Chondrocyte (in vitro differentiated cells): ENCODE results near the gene SEC23A. TPM values are rescaled to one million over a fixed set of nuclear protein-coding genes. Genes with fewer than 3 reads are reported as not detected.

ENCODE experiments used
- DNase-seq: peaks from one replicate; pipeline ENCODE4 v3.0.0; 2021; ENCODE audit warnings: mixed read lengths, low spot score
- H3K27ac Mint-ChIP-seq: one replicate; pipeline ENCODE4 v1.8.0; 2021; ENCODE audit warnings: mild to moderate bottlenecking, moderate library complexity, mixed read lengths; ENCODE audit not compliant: unreplicated experiment
- H3K27me3 Mint-ChIP-seq: 2 replicates; pipeline ENCODE4 v1.8.0; 2021; ENCODE audit warnings: low read depth, mixed read lengths
- H3K36me3 Mint-ChIP-seq: 2 replicates; pipeline ENCODE4 v1.8.0; 2021; ENCODE audit warnings: low read depth, mixed read lengths
- H3K4me1 Mint-ChIP-seq: 2 replicates; pipeline ENCODE4 v1.8.0; 2021; ENCODE audit warnings: low read depth, mild to moderate bottlenecking, mixed read lengths
- H3K4me3 Mint-ChIP-seq: one replicate; pipeline ENCODE4 v1.8.0; 2021; ENCODE audit warnings: mild to moderate bottlenecking, moderate library complexity, mixed read lengths; ENCODE audit not compliant: unreplicated experiment
- H3K9me3 Mint-ChIP-seq: 2 replicates; pipeline ENCODE4 v1.8.0; 2021; ENCODE audit warnings: low read depth, mixed read lengths
- total RNA-seq: library from RNA; stranded (reverse); gene quantifications from 3 replicates; pipeline ENCODE4 v1.2.1, GENCODE V29; 2021
- TF ChIP-seq, protein P1 (sequence below): fragments of 200-600 bp; sonication (generic); IDR thresholded peaks from 2 replicates; pipeline ENCODE4 v1.5.0; 2021; ENCODE audit warnings: antibody characterized with exemption, mild to moderate bottlenecking, moderate library complexity

Gene SEC23A
- total RNA-seq, 1 donor from 2014 or later = 244 TPM

- no peaks in the 10 kb centered on the region for H3K9me3 Mint-ChIP-seq
- H3K4me1 Mint-ChIP-seq = no peaks in the 10 kb centered on the region
- peaks cover 6% of the 10 kb centered on the region for H3K36me3 Mint-ChIP-seq
- no peak overlapping the region for H3K4me3 Mint-ChIP-seq
- no peak for DNase-seq
- H3K27me3 Mint-ChIP-seq = no peaks in the 10 kb centered on the region
- TF ChIP-seq, protein P1, sequence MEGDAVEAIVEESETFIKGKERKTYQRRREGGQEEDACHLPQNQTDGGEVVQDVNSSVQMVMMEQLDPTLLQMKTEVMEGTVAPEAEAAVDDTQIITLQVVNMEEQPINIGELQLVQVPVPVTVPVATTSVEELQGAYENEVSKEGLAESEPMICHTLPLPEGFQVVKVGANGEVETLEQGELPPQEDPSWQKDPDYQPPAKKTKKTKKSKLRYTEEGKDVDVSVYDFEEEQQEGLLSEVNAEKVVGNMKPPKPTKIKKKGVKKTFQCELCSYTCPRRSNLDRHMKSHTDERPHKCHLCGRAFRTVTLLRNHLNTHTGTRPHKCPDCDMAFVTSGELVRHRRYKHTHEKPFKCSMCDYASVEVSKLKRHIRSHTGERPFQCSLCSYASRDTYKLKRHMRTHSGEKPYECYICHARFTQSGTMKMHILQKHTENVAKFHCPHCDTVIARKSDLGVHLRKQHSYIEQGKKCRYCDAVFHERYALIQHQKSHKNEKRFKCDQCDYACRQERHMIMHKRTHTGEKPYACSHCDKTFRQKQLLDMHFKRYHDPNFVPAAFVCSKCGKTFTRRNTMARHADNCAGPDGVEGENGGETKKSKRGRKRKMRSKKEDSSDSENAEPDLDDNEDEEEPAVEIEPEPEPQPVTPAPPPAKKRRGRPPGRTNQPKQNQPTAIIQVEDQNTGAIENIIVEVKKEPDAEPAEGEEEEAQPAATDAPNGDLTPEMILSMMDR = no peak
- no peak overlapping the region for H3K27ac Mint-ChIP-seq
Measured at GRCh38 chr14:38994731-38995130, 108.3 kb downstream of the SEC23A start.

DNA sequence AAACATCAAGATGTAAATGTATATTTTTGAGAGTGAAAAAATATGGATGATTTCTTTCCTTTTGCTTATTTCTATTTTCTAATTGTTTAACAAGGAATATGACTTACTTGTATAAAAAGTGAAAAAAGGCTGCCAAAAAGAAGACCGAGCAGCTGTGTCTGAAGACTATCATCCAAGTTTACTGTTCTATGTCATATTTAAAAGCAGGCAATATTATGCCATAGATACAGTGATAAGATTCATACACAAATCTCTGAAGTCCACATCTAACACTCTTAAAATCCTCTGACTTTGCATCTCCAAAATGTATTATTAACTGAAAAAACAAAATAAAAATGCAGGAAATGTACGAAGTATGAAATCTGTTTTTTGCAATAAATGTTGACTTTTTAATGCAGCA is 109.1 kb downstream of the SEC23A start:
- Mint-ChIP-seq H3K9me3 (no peaks in the 10 kb centered on the region), H3K36me3 (peaks cover 9% of the 10 kb centered on the region), H3K4me3 (no peak overlapping the region), H3K27ac (no peak overlapping the region), H3K27me3 (no peaks in the 10 kb centered on the region), H3K4me1 (no peaks in the 10 kb centered on the region)
- TF ChIP-seq, protein P1 = no peak
- no peak for DNase-seq

DNA sequence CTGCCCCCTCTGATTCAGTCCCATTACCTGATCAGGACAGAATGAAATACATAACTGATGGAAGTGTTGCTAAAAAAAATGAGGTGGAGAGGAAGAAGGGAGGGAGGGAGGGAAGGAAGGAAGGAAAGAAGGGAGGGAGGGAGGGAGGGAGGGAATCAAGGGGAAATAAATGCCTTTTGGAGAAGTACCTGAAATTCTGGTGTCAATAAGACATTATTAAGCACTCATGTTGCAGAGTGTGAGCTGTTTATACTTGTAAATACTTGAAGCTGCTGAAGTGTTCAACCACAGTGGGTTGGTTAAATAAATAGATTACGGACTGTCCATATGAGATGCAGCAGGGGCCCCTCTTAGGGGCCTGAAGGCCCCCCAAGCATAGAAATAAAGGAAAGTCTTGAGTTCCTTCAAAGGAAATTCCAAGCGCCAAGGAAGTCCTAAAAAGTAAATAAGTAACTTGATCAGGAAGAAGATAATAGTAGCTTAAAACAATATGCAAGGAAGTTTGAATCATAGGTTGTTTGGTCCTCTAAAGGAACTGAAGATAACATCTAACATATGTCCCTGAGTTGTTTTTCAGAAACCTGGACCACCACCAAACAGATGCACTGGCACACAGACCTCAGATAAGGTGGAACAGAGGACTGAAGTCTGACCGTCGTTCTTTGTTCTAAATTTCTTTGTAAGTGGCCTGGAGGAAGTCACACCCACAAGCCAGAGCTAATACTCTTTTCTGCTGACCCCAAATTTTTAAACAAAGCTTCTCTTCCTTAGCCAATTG is 110.8 kb downstream of the SEC23A start:
- Mint-ChIP-seq H3K4me1 (no peaks in the 10 kb centered on the region), H3K27ac (no peak overlapping the region), H3K27me3 (no peaks in the 10 kb centered on the region), H3K4me3 (no peak overlapping the region), H3K9me3 (no peaks in the 10 kb centered on the region), H3K36me3 (peaks cover 9% of the 10 kb centered on the region)
- no peak for DNase-seq
- TF ChIP-seq, protein P1 = no peak

- Mint-ChIP-seq H3K9me3 (no peaks in the 10 kb centered on the region), H3K27me3 (no peaks in the 10 kb centered on the region), H3K27ac (no peak overlapping the region), H3K4me1 (no peaks in the 10 kb centered on the region), H3K4me3 (no peak overlapping the region), H3K36me3 (peaks cover 7% of the 10 kb centered on the region)
- DNase-seq = no peak
- TF ChIP-seq, protein P1 = no peak
Measured at GRCh38 chr14:38991299-38991698, 111.7 kb downstream of the SEC23A start.

DNA sequence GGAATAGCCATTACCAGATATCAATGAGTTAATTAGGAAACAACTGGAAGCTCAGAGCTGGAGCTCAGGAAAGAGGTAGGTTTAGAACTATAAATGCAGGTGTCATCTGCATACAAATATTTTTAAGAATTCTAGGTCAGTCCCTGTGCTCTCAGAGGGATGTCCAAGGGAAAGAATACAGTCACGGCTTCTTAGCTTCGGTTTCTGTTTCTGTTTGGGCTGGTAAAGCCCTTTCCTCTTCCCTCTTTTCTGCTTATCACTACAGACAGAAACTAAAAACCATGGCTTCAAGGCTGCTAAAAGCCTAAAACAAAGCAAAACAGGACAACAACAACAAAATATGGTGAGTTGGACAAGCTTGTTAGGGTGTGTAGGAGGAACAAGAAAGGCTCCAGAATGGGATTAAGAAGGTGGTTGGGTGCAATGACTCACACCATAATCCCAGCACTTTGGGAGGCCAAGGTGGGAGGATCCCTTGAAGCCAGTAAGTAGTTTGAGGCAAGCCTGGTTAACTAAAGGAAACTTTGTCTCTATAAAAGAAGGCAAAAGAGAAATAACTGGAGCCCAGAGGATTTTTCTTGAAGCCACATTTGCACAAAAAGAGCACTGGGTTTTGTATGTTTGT is 113.0 kb downstream of the SEC23A start:
- no peak overlapping the region for H3K4me3 Mint-ChIP-seq
- no peak overlapping the region for H3K27ac Mint-ChIP-seq
- H3K36me3 Mint-ChIP-seq = peaks cover 7% of the 10 kb centered on the region
- TF ChIP-seq, protein P1 = no peak
- no peaks in the 10 kb centered on the region for H3K27me3 Mint-ChIP-seq
- DNase-seq = no peak
- no peaks in the 10 kb centered on the region for H3K9me3 Mint-ChIP-seq
- H3K4me1 Mint-ChIP-seq = no peaks in the 10 kb centered on the region
